HEK293T (cell line): ENCODE measurements around the gene TTC9B.

Experiments used
- CTCF ChIA-PET: fragments of 350-600 bp; formaldehyde crosslinking; extraction: SDS; loops from one replicate; lab custom pipeline; 2021; ENCODE audit warnings: antibody characterized with exemption, inconsistent platforms; lab: Yijun Ruan, JAX
- POLR2A ChIA-PET: fragments of 350-600 bp; formaldehyde crosslinking; extraction: SDS; loops from one replicate; lab custom pipeline; 2020; ENCODE audit warnings: antibody characterized with exemption, inconsistent platforms; lab: Yijun Ruan, JAX
- DNase-seq: peaks from one replicate; pipeline ENCODE4 v3.0.0; 2012; ENCODE audit warnings: mixed read lengths; ENCODE audit errors: extremely low spot score
- ARNT ChIP-seq: fragments of 450-650 bp; IDR thresholded peaks from 2 replicates; pipeline ENCODE4 v1.6.1; 2017; ENCODE audit warnings: mild to moderate bottlenecking
- BHLHE40 ChIP-seq: fragments of 450-650 bp; IDR thresholded peaks from 2 replicates; pipeline ENCODE4 v1.6.1; 2016; ENCODE audit warnings: mild to moderate bottlenecking, moderate library complexity, borderline replicate concordance
- CTBP1 ChIP-seq: fragments of 450-650 bp; IDR thresholded peaks from 2 replicates; pipeline ENCODE4 v1.6.1; 2016; ENCODE audit warnings: borderline replicate concordance
- ELF4 ChIP-seq: fragments of 450-650 bp; IDR thresholded peaks from 2 replicates; pipeline ENCODE4 v1.6.1; 2017; ENCODE audit warnings: antibody characterized with exemption
- FOXA1 ChIP-seq: fragments of 450-650 bp; IDR thresholded peaks from 2 replicates; pipeline ENCODE4 v1.6.1; 2016; ENCODE audit warnings: mild to moderate bottlenecking
- FOXK2 ChIP-seq: fragments of 450-650 bp; IDR thresholded peaks from 2 replicates; pipeline ENCODE4 v1.6.1; 2016; ENCODE audit warnings: mild to moderate bottlenecking
- FOXM1 ChIP-seq: fragments of 450-650 bp; IDR thresholded peaks from 2 replicates; pipeline ENCODE4 v1.6.1; 2017; ENCODE audit warnings: mild to moderate bottlenecking, borderline replicate concordance
- HDGF ChIP-seq: fragments of 450-650 bp; IDR thresholded peaks from 2 replicates; pipeline ENCODE4 v1.6.1; 2017; ENCODE audit warnings: antibody characterized with exemption, borderline replicate concordance
- L3MBTL2 ChIP-seq: fragments of 450-650 bp; conservative IDR thresholded peaks from 2 replicates; pipeline ENCODE4 v1.6.1; 2016; ENCODE audit warnings: mild to moderate bottlenecking
- LEF1 ChIP-seq: fragments of 450-650 bp; IDR thresholded peaks from 2 replicates; pipeline ENCODE4 v1.6.1; 2017; ENCODE audit warnings: mild to moderate bottlenecking, borderline replicate concordance
- NFRKB ChIP-seq: fragments of 450-650 bp; IDR thresholded peaks from 2 replicates; pipeline ENCODE4 v1.6.1; 2016; ENCODE audit warnings: mild to moderate bottlenecking, moderate library complexity
- PKNOX1 ChIP-seq: fragments of 450-650 bp; IDR thresholded peaks from 2 replicates; pipeline ENCODE4 v1.6.1; 2016
- SP1 ChIP-seq: fragments of 450-650 bp; IDR thresholded peaks from 2 replicates; pipeline ENCODE4 v1.6.1; 2017
- SUZ12 ChIP-seq: fragments of 450-650 bp; IDR thresholded peaks from 2 replicates; pipeline ENCODE4 v1.6.1; 2016; ENCODE audit warnings: mild to moderate bottlenecking
- TARDBP ChIP-seq: fragments of 450-650 bp; IDR thresholded peaks from 2 replicates; pipeline ENCODE4 v1.6.1; 2016
- ZNF384 ChIP-seq: fragments of 450-650 bp; IDR thresholded peaks from 2 replicates; pipeline ENCODE4 v1.6.1; 2016

The TTC9B gene

DNA sequence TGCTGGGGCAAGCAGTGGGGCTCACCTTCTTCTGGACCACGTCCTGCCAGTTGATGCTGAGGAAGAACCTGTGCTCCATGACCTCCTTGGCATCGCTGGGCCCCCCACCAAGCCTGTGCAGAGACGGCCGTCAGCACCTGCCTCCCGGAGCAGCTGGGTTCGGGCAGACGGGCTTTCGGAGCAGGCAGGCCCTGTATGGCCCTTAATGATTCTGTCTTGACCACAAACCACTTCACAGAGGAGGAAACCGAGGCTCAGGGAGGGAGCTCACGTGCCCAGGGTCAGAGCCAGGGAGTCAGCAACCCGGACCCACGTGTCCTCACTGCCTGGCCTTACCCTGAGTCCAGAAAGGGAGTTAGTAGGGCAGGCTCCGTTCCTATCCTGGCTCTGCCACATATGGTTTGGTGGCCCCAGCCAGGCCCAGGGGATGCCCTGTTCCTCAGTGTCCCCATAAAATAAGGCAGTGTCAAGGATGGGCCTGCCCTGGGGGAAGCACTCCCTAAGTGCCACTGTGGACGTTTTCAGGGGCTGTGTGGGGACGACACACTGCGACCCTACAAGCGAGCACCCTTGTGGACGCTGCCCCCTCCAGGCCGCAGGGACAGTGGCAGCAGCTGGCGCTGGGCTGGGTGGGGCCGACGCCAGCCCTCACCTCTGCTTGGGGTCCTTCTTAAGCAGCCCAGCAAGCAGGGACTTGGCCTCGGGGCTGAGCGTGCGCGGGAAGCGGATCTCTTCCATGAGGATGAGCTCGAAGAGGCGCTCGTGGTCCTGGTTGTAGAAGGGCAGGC, 17.2 kb upstream of the TTC9B start:
- ChIA-PET POLR2A (no interaction called here), CTCF (no interaction called here)
- TF ChIP-seq BHLHE40 (no peak), ARNT (no peak), NFRKB (no peak), TARDBP (no peak), FOXK2 (no peak), SUZ12 (no peak), L3MBTL2 (no peak), FOXM1 (no peak), CTBP1 (no peak), SP1 (no peak), FOXA1 (no peak), LEF1 (no peak), HDGF (no peak), ELF4 (no peak), ZNF384 (no peak), PKNOX1 (no peak)
- DNase-seq = no peak

- CTCF ChIA-PET = no interaction called here
- TF ChIP-seq LEF1 (no peak), FOXA1 (no peak), L3MBTL2 (no peak), CTBP1 (no peak), ARNT (no peak), BHLHE40 (no peak), SP1 (no peak), TARDBP (no peak), SUZ12 (no peak), PKNOX1 (no peak), ELF4 (no peak), ZNF384 (no peak), FOXK2 (no peak), NFRKB (no peak), FOXM1 (no peak), HDGF (no peak)
- no peak for DNase-seq
- POLR2A ChIA-PET = no interaction called here
These were observed 16.4 kb upstream of the TTC9B start for GRCh38 chr19:40234429-40235237.

- POLR2A ChIA-PET = no interaction called here
These were observed 15.7 kb upstream of the TTC9B start for GRCh38 chr19:40233811-40234389.

DNA sequence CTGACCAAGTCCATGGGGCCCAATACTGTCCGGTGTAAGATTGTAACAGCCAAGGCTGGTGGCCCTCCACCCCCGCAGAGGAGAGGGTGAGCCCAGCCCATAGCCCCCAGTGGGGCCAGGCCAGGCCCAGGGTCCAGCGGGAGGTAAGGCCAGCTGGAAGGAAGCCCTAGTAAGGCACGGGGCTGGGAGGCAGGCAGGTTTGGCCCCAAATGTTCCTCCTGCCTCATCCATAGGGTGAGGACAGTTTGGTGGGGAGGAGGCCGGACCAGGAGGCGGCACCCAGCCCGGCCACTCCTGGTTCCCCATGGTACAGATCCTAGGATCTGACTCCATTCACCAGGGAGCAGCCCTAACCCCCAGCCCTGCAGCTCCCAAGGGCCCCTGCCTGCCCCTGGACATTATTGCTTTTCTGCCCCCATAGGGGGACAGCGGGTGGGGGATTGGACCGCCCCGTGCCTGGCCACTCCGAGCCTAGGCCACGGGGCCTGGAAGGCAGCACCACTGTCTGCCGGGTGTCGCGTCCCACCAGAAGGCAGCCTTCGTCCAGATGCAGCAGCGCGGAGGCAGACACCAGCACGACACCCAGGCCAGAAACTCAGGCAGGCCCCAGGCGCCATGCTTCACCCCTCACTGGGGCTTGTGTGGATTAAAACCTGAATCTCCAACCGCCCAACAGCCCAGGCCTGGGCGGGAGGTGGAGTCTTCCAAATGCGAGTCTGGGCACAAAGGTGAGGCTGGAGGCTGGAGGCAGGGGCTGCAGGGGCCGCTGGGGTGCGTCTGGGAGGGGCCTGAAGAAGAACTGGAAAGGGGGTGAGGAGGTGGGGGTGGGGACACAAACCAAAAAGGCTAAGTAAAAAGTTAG, 15.0 kb upstream of the TTC9B start:
- TF ChIP-seq TARDBP (no peak), NFRKB (no peak), ZNF384 (no peak), PKNOX1 (no peak), HDGF (no peak), SP1 (no peak), ELF4 (no peak), LEF1 (no peak), SUZ12 (no peak), BHLHE40 (no peak), FOXA1 (no peak), CTBP1 (no peak), L3MBTL2 (no peak), FOXK2 (no peak)
- POLR2A ChIA-PET = no interaction called here
- CTCF ChIA-PET = no interaction called here
- no peak for DNase-seq

More at GRCh38 chr19:40233811-40234389, 15.7 kb upstream of the TTC9B start:
- no peak for DNase-seq
- TF ChIP-seq ARNT (no peak), FOXM1 (no peak), SP1 (no peak), BHLHE40 (no peak), ZNF384 (no peak), FOXK2 (no peak), FOXA1 (no peak), LEF1 (no peak)
- CTCF ChIA-PET = no interaction called here

GRCh38 chr19:40232479-40232878, 14.3 kb upstream of the TTC9B start:
- TF ChIP-seq CTBP1 (no peak), HDGF (no peak), ZNF384 (no peak), LEF1 (no peak), SP1 (no peak), TARDBP (no peak), NFRKB (no peak), FOXK2 (no peak), ELF4 (no peak), ARNT (no peak), BHLHE40 (no peak), L3MBTL2 (no peak), SUZ12 (no peak), FOXA1 (no peak)
- ChIA-PET CTCF (no interaction called here), POLR2A (no interaction called here)
- DNase-seq = no peak
